MM.1S (cell line): ENCODE results near the gene OR4D1.

Source experiments
- EZH2 ChIP-seq: fragments of 300-600 bp; sonication (generic); optimal IDR thresholded peaks from 2 replicates; pipeline ENCODE3; 2017; ENCODE audit warnings: low read depth, mild to moderate bottlenecking, antibody characterized with exemption, low read length, mixed read lengths
- EZH2phosphoT487 ChIP-seq: fragments of 300-600 bp; sonication (generic); IDR thresholded peaks from 2 replicates; pipeline ENCODE4 v1.6.1; 2018; ENCODE audit warnings: antibody characterized with exemption, low read length

- TF ChIP-seq EZH2phosphoT487, result no peak
- TF ChIP-seq EZH2, result no peak
Measured at GRCh38 chr17:58147930-58148434, at the start of gene OR4D1.
